MM.1S (cell line): ENCODE measurements around the gene RREB1.

Source experiments
- EZH2 ChIP-seq: fragments of 300-600 bp; sonication (generic); optimal IDR thresholded peaks from 2 replicates; pipeline ENCODE3; 2017; ENCODE audit warnings: low read depth, mild to moderate bottlenecking, antibody characterized with exemption, low read length, mixed read lengths
- TF ChIP-seq, protein P1 (sequence below): fragments of 300-600 bp; sonication (generic); IDR thresholded peaks from 2 replicates; pipeline ENCODE4 v1.5.1; 2016; ENCODE audit warnings: antibody characterized with exemption, low read length, mixed read lengths

- no peak for TF ChIP-seq EZH2
- TF ChIP-seq, protein P1, sequence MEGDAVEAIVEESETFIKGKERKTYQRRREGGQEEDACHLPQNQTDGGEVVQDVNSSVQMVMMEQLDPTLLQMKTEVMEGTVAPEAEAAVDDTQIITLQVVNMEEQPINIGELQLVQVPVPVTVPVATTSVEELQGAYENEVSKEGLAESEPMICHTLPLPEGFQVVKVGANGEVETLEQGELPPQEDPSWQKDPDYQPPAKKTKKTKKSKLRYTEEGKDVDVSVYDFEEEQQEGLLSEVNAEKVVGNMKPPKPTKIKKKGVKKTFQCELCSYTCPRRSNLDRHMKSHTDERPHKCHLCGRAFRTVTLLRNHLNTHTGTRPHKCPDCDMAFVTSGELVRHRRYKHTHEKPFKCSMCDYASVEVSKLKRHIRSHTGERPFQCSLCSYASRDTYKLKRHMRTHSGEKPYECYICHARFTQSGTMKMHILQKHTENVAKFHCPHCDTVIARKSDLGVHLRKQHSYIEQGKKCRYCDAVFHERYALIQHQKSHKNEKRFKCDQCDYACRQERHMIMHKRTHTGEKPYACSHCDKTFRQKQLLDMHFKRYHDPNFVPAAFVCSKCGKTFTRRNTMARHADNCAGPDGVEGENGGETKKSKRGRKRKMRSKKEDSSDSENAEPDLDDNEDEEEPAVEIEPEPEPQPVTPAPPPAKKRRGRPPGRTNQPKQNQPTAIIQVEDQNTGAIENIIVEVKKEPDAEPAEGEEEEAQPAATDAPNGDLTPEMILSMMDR, result no peak
These were observed 83.0 kb downstream of the RREB1 start for GRCh38 chr6:7190791-7191190.
